CD14-positive monocyte (primary cell): ENCODE measurements around the gene NUAK1. TPM values are rescaled to one million over a fixed set of nuclear protein-coding genes. Genes with fewer than 3 reads are reported as not detected.

Source experiments
- DNase-seq, 3 donors: peaks; one replicate each; pipeline ENCODE4 v3.0.0-alpha.2; 2011 to 2022
- H2AFZ ChIP-seq: 2 replicates; pipeline ENCODE4 v1.6.0; 2012; ENCODE audit warnings: mild to moderate bottlenecking, low read depth, low read length, inconsistent platforms; ENCODE audit not compliant: insufficient read depth, poor library complexity, severe bottlenecking
- H3K27ac ChIP-seq, 2 donors: 1 replicate in 1 of 2; 2 replicates in 1 of 2; pipeline ENCODE4 v1.5.1; 2012 to 2013; ENCODE audit warnings: low read length in 2 of 2, control low read depth in 1 of 2, inconsistent platforms in 1 of 2, low read depth in 1 of 2, mild to moderate bottlenecking in 1 of 2
- H3K27me3 ChIP-seq, 2 donors: one replicate each; pipeline versions ENCODE4 v1.6.0 to v1.6.1; 2011 to 2013; ENCODE audit warnings: low read length in 2 of 2; ENCODE audit not compliant: control insufficient read depth in 2 of 2, insufficient read depth in 2 of 2
- H3K36me3 ChIP-seq, 2 donors: replicated peaks in 1 of 2; 1 replicate in 1 of 2; 2 replicates in 1 of 2; pipeline versions ENCODE4 v1.5.1 to v1.6.1; 2012 to 2013; ENCODE audit warnings: low read length in 2 of 2, control low read depth in 1 of 2, inconsistent platforms in 1 of 2, mild to moderate bottlenecking in 1 of 2; ENCODE audit not compliant: insufficient read depth in 2 of 2, control insufficient read depth in 1 of 2
- H3K4me1 ChIP-seq, 2 donors: 1 replicate in 1 of 2; 2 replicates in 1 of 2; pipeline versions ENCODE4 v1.5.1 to v1.6.1; 2012 to 2013; ENCODE audit warnings: low read length in 2 of 2, control low read depth in 1 of 2, inconsistent platforms in 1 of 2, mild to moderate bottlenecking in 1 of 2, moderate library complexity in 1 of 2; ENCODE audit not compliant: insufficient read depth in 2 of 2, control insufficient read depth in 1 of 2
- H3K4me2 ChIP-seq: replicated peaks from 2 replicates; pipeline ENCODE3; 2012; ENCODE audit warnings: low read length, moderate library complexity, mild to moderate bottlenecking; ENCODE audit not compliant: poor library complexity, severe bottlenecking; ENCODE audit errors: extremely low read depth
- H3K4me3 ChIP-seq, 3 experiments: fragments of 200-600 bp in 1 of 3; sonication (generic) in 1 of 3; replicated peaks in 1 of 3; 1 replicate in 2 of 3; 2 replicates in 1 of 3; pipeline ENCODE4 v1.5.1; 2011 to 2013; ENCODE audit warnings: low read length in 3 of 3, mild to moderate bottlenecking in 3 of 3, control low read depth in 2 of 3, low read depth in 2 of 3, inconsistent platforms in 1 of 3, moderate library complexity in 1 of 3
- H3K79me2 ChIP-seq: 2 replicates; pipeline ENCODE4 v1.6.0; 2012; ENCODE audit warnings: mild to moderate bottlenecking, control low read depth, inconsistent platforms, low read length, moderate library complexity; ENCODE audit not compliant: insufficient read depth
- H3K9ac ChIP-seq: 2 replicates; pipeline ENCODE4 v1.6.0; 2017; ENCODE audit warnings: low read length, mild to moderate bottlenecking; ENCODE audit not compliant: insufficient read depth, poor library complexity, severe bottlenecking
- H3K9me3 ChIP-seq, 2 donors: replicated peaks in 1 of 2; 1 replicate in 1 of 2; 2 replicates in 1 of 2; pipeline versions ENCODE4 v1.5.1 to v1.6.1; 2012 to 2013; ENCODE audit warnings: low read length in 2 of 2, control low read depth in 1 of 2; ENCODE audit not compliant: control insufficient read depth in 1 of 2, insufficient read depth in 1 of 2
- H4K20me1 ChIP-seq: 2 replicates; pipeline ENCODE4 v1.6.0; 2012; ENCODE audit warnings: mild to moderate bottlenecking, low read length, control low read depth, moderate library complexity; ENCODE audit not compliant: insufficient read depth
- H3K27ac Mint-ChIP-seq, 7 donors: one replicate each; pipeline ENCODE4 v1.8.0; 2020; ENCODE audit warnings: mild to moderate bottlenecking in 7 of 7, mixed read lengths in 7 of 7, moderate library complexity in 6 of 7, inconsistent platforms in 2 of 7
- H3K27me3 Mint-ChIP-seq, 3 donors: one replicate each; pipeline ENCODE4 v1.8.0; 2021 to 2022; ENCODE audit warnings: low read depth in 3 of 3, mild to moderate bottlenecking in 3 of 3, mixed read lengths in 3 of 3, moderate library complexity in 3 of 3, inconsistent platforms in 1 of 3
- H3K36me3 Mint-ChIP-seq, 2 donors: one replicate each; pipeline ENCODE4 v1.8.0; 2020; ENCODE audit warnings: mixed read lengths in 2 of 2, inconsistent platforms in 1 of 2, mild to moderate bottlenecking in 1 of 2
- H3K4me1 Mint-ChIP-seq: one replicate; pipeline ENCODE4 v1.8.0; 2020; ENCODE audit warnings: mild to moderate bottlenecking, mixed read lengths
- H3K4me3 Mint-ChIP-seq, 2 donors: one replicate each; pipeline ENCODE4 v1.8.0; 2020; ENCODE audit warnings: mild to moderate bottlenecking in 2 of 2, mixed read lengths in 2 of 2, moderate library complexity in 1 of 2
- H3K9me3 Mint-ChIP-seq, 7 donors: one replicate each; pipeline ENCODE4 v1.8.0; 2020 to 2022; ENCODE audit warnings: mixed read lengths in 7 of 7, mild to moderate bottlenecking in 6 of 7, moderate library complexity in 6 of 7, inconsistent platforms in 2 of 7
- CTCF ChIP-seq: fragments of 200-600 bp; IDR thresholded peaks from one replicate; pipeline ENCODE4 v1.8.0; 2022; ENCODE audit warnings: antibody characterized with exemption, mild to moderate bottlenecking
- WGBS: methylation state at CpG from one replicate; pipeline ENCODE4 v1.1.5; 2013; ENCODE audit warnings: missing lambda C conversion rate; ENCODE audit not compliant: insufficient coverage; 5-methylcytosine and 5-hydroxymethylcytosine counted together
- intact Hi-C, 2 donors: fragments of 100-400 bp; cut with micrococcal nuclease; formaldehyde crosslinking; loops; one replicate each; pipeline versions ENCODE4 v1.15.0 to v1.15.1; 2023
- polyA plus RNA-seq, 3 donors: library from polyadenylated mRNA; depleted of rRNA in 1 of 3; unstranded in 2 of 3; stranded (reverse) in 1 of 3; fragments of 300-500 nt in 2 of 3; fragments of >200 nt in 1 of 3; fragmentation: Illumina TruSeq in 2 of 3; gene quantifications; 1 replicate in 2 of 3; 2 replicates in 1 of 3; pipeline ENCODE4 v1.2.3, GENCODE V29; 2012 to 2021

NUAK1 gene
- polyA plus RNA-seq, 3 donors, result not detected

DNA sequence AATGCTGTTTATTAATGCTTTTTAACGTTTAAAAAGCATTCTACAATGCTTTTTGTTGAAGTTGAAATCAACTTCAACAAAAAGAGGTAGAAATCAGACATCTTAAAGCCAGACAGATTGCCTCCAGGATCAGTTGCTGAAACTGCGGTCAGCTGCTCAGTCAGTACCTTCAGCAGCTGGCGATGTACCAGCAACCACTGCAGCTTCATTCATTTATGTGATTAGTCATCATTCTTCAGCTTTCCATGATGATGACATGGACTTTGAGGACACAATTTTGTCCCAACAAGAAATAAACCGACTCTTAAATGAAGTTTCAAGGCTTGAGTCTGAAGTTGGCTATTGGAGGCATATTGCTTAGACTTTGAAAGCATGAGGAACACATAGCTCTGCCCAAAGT, 31.5 kb upstream of the NUAK1 start:
- no peak overlapping the region for H3K4me2 ChIP-seq
- no peak overlapping the region for H3K4me3 ChIP-seq
- 87% methylated on average over 3 of the region's 4 CpGs for WGBS

DNA sequence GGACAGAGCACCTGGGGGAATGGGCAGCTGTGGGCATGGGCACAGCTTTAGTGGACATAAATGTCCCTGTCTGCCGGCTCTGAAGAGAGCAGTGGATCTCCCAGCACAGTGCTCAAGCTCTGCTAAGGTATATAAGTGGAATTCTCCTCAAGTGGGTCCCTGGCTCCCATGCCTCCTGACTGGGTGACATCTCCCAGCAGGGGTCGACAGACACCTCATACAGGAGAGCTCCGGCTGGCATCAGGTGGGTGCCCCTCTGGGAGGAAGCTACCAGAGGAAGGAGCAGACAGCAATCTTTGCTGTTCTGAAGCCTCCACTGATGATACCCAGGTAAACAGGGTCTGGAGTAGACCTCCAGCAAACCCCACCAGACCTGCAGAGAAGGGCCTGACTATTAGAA, 25.0 kb upstream of the NUAK1 start:
- peaks cover 4 to 25% (median 12%) of the 10 kb centered on the region in 3 donors for H3K27me3 Mint-ChIP-seq
- H3K36me3 Mint-ChIP-seq, result no peaks in the 10 kb centered on the region
- no peak overlapping the region for H3K9ac ChIP-seq
- no peak overlapping the region for H2AFZ ChIP-seq
- no peak overlapping the region for H3K27ac Mint-ChIP-seq
- H3K79me2 ChIP-seq, result no peaks in the 10 kb centered on the region
- no peak overlapping the region for H3K4me3 Mint-ChIP-seq
- no peaks in the 10 kb centered on the region for H3K27me3 ChIP-seq
- TF ChIP-seq CTCF, result no peak
- H3K9me3 ChIP-seq, result peaks cover 0 to 4% of the 10 kb centered on the region in 2 donors
- H3K27ac ChIP-seq, result no peak overlapping the region
- H3K4me1 ChIP-seq, result no peaks in the 10 kb centered on the region
- no peak overlapping the region for H3K4me3 ChIP-seq
- H3K9me3 Mint-ChIP-seq, result peaks cover 0 to 16% (median 3%) of the 10 kb centered on the region in 7 donors
- 82% methylated on average over 3 of the region's 3 CpGs for WGBS
- no peaks in the 10 kb centered on the region for H3K36me3 ChIP-seq
- no peak for DNase-seq
- H3K4me2 ChIP-seq, result no peak overlapping the region
- intact Hi-C loops, result no loop called here
- no peaks in the 10 kb centered on the region for H4K20me1 ChIP-seq
- no peaks in the 10 kb centered on the region for H3K4me1 Mint-ChIP-seq

More for the DNA sequence above, 31.5 kb upstream of the NUAK1 start:
- no peak overlapping the region for H3K9ac ChIP-seq
- H3K27me3 Mint-ChIP-seq, result peaks cover 2 to 21% (median 14%) of the 10 kb centered on the region in 3 donors
- H3K4me1 Mint-ChIP-seq, result no peaks in the 10 kb centered on the region
- intact Hi-C loops, result no loop called here
- no peaks in the 10 kb centered on the region for H4K20me1 ChIP-seq
- no peak for DNase-seq
- H3K36me3 ChIP-seq, result no peaks in the 10 kb centered on the region
- H3K27me3 ChIP-seq, result peaks cover 0 to 2% of the 10 kb centered on the region in 2 donors
- no peak for TF ChIP-seq CTCF
- H3K9me3 Mint-ChIP-seq, result peaks cover 0 to 13% (median 6%) of the 10 kb centered on the region in 7 donors
- H3K9me3 ChIP-seq, result no peaks in the 10 kb centered on the region
- H2AFZ ChIP-seq, result no peak overlapping the region
- no peak overlapping the region for H3K4me3 Mint-ChIP-seq
- H3K27ac Mint-ChIP-seq, result no peak overlapping the region
- H3K79me2 ChIP-seq, result no peaks in the 10 kb centered on the region
- H3K4me1 ChIP-seq, result no peaks in the 10 kb centered on the region
- H3K27ac ChIP-seq, result no peak overlapping the region
- H3K36me3 Mint-ChIP-seq, result no peaks in the 10 kb centered on the region
